Thoracic aorta (tissue), 2 donors: ENCODE measurements around the gene MRGPRG. TPM values are rescaled to one million over a fixed set of nuclear protein-coding genes. Genes with fewer than 3 reads are reported as not detected.

Source experiments
- ATAC-seq: fragments of 150-250 bp; one replicate; pipeline ENCODE4 v1.8.0; 2017; ENCODE audit warnings: low read depth; ENCODE audit not compliant: insufficient number of reproducible peaks, low FRiP score
- DNase-seq: peaks from one replicate; pipeline ENCODE4 v3.0.0-alpha.2; 2020; ENCODE audit warnings: low spot score
- H3K27ac ChIP-seq, 2 donors: fragments of 200-600 bp; sonication (generic); 1 replicate in 1 of 2; 2 replicates in 1 of 2; pipeline ENCODE4 v1.5.1; 2016; ENCODE audit warnings: mild to moderate bottlenecking in 2 of 2, moderate library complexity in 2 of 2
- H3K27me3 ChIP-seq: fragments of 200-600 bp; sonication (generic); replicated peaks from 2 replicates; pipeline ENCODE4 v1.6.0; 2016; ENCODE audit warnings: mild to moderate bottlenecking; ENCODE audit not compliant: insufficient read depth
- H3K36me3 ChIP-seq: fragments of 200-600 bp; sonication (generic); one replicate; pipeline ENCODE4 v1.5.1; 2016
- H3K4me1 ChIP-seq, 2 donors: fragments of 200-600 bp; sonication (generic); 1 replicate in 1 of 2; 2 replicates in 1 of 2; pipeline versions ENCODE4 v1.5.1 to v1.6.0; 2016; ENCODE audit warnings: low read depth in 2 of 2, mild to moderate bottlenecking in 1 of 2; ENCODE audit not compliant: control insufficient read depth in 1 of 2
- H3K4me3 ChIP-seq: fragments of 200-600 bp; sonication (generic); 2 replicates; pipeline ENCODE4 v1.5.1; 2016; ENCODE audit warnings: mild to moderate bottlenecking
- H3K9me3 ChIP-seq: fragments of 200-600 bp; sonication (generic); 2 replicates; pipeline ENCODE4 v1.5.1; 2016
- total RNA-seq, 2 donors: library from RNA; depleted of rRNA; stranded (reverse); fragments of >200 nt; gene quantifications; one replicate each; pipeline versions ENCODE4 v1.1.0 to v1.2.3, GENCODE V29; 2016
- TF ChIP-seq, protein P1 (sequence below): fragments of 200-600 bp; sonication (generic); IDR thresholded peaks from one replicate; pipeline ENCODE4 v1.5.1; 2019; ENCODE audit warnings: antibody characterized with exemption

Gene MRGPRG
- total RNA-seq, 2 donors from 2014 or later: not detected

DNA sequence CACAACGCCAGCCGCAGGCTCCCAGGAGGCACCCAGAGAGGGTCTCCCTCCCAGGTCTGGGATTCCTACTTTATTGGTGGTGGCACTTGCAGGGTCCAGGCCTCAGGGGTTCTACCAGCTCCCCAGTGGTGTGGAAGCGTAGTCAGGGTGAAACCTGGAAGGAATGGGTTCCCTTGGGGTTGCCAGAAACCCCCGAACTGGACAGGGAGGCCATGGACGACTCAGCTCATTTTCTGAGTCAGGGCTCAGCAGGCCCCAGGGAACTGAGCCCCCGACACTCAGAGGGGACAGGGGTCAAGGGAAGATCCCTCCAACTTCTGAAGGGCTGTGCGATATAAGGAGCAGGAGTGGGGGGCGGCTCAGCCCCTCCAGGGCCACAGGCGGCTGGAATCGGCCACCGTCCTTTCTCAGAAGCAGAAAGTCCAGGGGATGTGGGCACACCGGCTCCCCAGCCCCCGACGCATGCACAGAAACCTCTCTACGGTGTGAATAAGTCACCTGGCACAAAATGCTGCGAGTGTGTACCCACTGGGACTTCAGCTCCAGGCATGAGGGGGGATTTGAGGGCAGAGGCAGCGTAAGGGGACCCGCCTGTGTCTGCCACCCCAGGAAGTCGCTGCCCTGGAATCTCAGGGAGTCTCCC is 25.1 kb downstream of the MRGPRG start:
- Histone ChIP-seq H3K36me3 (no peaks in the 10 kb centered on the region), H3K9me3 (no peaks in the 10 kb centered on the region), H3K4me3 (no peak overlapping the region), H3K27ac (no peak overlapping the region), H3K4me1 (no peaks in the 10 kb centered on the region), H3K27me3 (no peaks in the 10 kb centered on the region)
- TF ChIP-seq, protein P1, sequence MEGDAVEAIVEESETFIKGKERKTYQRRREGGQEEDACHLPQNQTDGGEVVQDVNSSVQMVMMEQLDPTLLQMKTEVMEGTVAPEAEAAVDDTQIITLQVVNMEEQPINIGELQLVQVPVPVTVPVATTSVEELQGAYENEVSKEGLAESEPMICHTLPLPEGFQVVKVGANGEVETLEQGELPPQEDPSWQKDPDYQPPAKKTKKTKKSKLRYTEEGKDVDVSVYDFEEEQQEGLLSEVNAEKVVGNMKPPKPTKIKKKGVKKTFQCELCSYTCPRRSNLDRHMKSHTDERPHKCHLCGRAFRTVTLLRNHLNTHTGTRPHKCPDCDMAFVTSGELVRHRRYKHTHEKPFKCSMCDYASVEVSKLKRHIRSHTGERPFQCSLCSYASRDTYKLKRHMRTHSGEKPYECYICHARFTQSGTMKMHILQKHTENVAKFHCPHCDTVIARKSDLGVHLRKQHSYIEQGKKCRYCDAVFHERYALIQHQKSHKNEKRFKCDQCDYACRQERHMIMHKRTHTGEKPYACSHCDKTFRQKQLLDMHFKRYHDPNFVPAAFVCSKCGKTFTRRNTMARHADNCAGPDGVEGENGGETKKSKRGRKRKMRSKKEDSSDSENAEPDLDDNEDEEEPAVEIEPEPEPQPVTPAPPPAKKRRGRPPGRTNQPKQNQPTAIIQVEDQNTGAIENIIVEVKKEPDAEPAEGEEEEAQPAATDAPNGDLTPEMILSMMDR: no peak
- DNase-seq (no peak), ATAC-seq (no peak)

DNA sequence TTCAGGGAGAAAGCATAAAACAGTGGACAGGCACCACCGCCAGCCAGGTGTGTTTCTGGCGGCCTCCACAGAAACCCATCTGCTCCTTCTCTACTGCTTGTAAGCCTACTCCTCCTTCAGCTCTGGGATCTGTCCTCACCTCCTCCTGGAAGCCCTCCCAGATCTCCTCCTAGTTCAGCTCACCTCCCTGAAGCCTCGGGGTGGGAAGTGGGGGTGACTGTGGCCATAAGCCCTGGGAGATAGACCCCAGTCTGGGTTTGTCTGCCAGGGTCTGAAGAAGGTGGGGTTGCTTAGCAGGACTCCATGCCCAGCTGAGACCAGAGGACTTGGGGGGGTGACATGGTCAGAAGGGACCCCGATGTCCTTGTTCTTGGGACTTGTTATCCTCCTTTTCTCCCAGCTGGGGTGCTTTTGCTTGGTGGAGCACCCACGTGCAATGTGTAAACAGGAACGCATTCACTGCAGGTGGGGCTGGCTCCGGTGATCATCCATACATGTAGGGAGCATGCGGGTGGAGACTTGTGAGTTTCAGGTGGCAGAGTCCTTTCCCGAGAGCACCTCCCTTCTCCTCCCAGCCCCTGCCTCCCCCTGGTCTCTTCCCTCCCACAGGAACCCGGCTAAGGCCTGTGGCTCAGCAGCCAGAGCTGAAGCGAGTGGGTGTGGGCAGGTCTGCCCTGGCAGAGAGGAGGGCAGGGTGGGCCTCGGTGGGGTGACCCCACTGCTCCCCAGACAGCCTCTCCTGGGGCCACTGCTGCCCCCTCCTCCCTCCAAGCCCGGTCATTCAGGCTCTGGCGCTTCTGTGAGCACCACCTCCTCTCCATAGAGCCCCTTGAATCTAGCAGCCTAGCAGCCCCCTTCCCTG is 25.9 kb downstream of the MRGPRG start:
- Histone ChIP-seq H3K36me3 (no peaks in the 10 kb centered on the region), H3K4me1 (no peaks in the 10 kb centered on the region), H3K4me3 (no peak overlapping the region), H3K27ac (no peak overlapping the region), H3K9me3 (no peaks in the 10 kb centered on the region), H3K27me3 (no peaks in the 10 kb centered on the region)
- DNase-seq: no peak
- no peak for ATAC-seq
- TF ChIP-seq, protein P1: no peak

DNA sequence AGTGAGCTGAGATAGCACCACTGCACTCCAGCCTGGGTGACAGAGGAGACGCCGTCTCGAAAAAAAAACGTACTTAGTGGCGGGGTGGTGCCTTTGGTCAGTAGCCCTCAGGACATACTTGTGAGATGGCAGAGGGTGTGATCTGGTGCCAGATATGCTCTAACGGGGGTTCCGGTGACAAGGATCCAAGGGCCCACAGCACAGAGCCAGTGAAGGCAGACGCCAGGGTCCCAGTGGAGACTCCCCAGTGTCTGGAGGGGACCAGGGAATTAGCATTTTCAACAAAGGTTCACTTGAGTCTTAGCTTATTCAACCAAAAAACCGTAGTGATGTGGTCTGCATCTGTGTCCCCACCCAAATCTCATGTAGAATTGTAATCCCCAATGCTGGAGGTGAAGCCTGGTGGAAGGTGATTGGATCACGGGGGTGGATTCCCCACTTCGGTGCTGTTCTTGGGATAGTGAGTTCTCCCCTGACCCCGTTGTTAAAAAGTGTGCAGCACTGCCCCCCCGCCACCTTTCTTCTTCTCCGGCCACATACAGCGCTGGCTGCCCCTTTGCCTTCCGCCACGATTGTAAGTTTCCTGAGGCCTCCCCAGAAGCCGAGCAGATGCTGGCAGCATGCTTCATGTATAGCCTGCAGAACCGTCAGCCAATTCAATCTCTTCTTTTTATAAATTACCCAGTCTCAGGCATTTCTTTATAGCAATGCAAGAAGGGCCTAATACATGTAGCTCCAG is 26.9 kb downstream of the MRGPRG start:
- Histone ChIP-seq H3K4me1 (no peaks in the 10 kb centered on the region), H3K9me3 (no peaks in the 10 kb centered on the region), H3K36me3 (no peaks in the 10 kb centered on the region), H3K4me3 (no peak overlapping the region), H3K27ac (no peak overlapping the region), H3K27me3 (no peaks in the 10 kb centered on the region)
- DNase-seq (no peak), ATAC-seq (no peak)
- TF ChIP-seq, protein P1: no peak

DNA sequence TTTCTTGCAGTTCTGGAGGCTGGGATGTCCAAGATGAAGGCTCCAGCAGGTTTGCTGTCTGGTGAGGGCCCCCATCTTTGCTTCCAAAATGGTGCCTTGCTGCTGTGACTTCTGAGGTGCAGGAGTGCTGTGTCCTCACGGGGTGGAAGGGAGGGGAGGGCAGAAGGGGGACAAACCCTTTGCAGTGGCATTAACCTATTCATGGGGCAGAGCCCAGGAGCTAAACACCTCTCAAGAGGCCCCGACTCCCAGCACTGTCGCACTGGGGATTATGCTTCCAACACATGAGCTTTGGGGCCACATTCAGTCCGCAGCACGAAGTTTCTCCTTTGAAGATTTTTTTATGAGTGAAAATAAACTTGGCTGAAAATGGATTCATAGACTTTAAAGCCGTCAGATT is 28.0 kb downstream of the MRGPRG start:
- ATAC-seq: no peak
- DNase-seq: no peak

More for the DNA sequence above, 28.0 kb downstream of the MRGPRG start:
- TF ChIP-seq, protein P1: no peak
- no peaks in the 10 kb centered on the region for H3K4me1 ChIP-seq
- H3K36me3 ChIP-seq: no peaks in the 10 kb centered on the region
- H3K27ac ChIP-seq: no peak overlapping the region
- H3K27me3 ChIP-seq: no peaks in the 10 kb centered on the region
- H3K9me3 ChIP-seq: no peaks in the 10 kb centered on the region
- H3K4me3 ChIP-seq: no peak overlapping the region
